ENCODE results near the gene SLC25A1.
"Not testable (repeated sequence)": the region's sequence is repeated elsewhere in the genome, so short reads cannot be mapped to it uniquely, and the experiment has no call there.

SLC25A1 gene

GRCh38 chr22:19214078-19214473 is 35.5 kb upstream of the SLC25A1 start:
- no peak for ATAC-seq (replicated peaks)
- no peaks in the 10 kb centered on the region for H3K36me3 Mint-ChIP-seq (ENCODE audit: insufficient read depth)
- no peak overlapping the region for H3K27ac Mint-ChIP-seq
- no peak for DNase-seq
- H3K4me1 Mint-ChIP-seq (ENCODE audit: low read depth in 2 of 2): peaks cover 0 to 11% of the 10 kb centered on the region in 2 donors
- H3K4me3 Mint-ChIP-seq: no peak overlapping the region
- no peaks in the 10 kb centered on the region for H3K9me3 Mint-ChIP-seq
- peaks cover 11 to 12% of the 10 kb centered on the region in 2 donors for H3K27me3 Mint-ChIP-seq

DNA sequence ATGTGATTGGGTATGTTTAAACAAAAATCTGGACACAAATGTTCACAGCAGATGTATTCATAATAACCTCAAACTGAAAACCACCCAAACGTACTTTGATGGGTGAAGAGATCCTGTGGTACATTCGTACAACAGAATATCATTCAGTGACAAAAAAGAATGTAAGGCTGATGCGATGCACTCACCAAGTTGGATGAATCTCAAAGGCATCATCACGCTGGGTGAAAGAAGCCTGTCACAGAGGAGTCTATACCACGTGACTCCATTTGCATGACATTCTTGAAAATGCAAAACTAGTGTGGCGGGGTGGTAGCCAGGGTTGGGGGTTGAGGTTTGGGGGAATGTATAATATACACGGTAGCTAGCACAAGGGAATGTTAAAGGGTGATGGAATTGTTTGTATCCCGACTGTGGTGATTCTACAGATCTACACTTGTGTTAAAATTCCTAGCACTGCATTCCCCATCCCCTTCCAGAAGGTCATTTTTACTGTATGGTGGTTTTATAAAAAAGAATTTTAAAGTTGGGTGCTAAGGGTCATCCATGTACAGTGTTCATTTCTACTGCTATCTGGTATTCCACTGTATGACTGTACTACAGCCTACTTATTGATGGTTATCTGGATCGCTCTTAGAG is 35.0 kb upstream of the SLC25A1 start:
- no peak overlapping the region for H3K4me3 Mint-ChIP-seq
- peaks cover 0 to 11% of the 10 kb centered on the region in 2 donors for H3K4me1 Mint-ChIP-seq (ENCODE audit: low read depth in 2 of 2)
- peaks cover 14 to 18% of the 10 kb centered on the region in 2 donors for H3K27me3 Mint-ChIP-seq
- H3K27ac Mint-ChIP-seq: no peak overlapping the region
- DNase-seq: no peak
- H3K9me3 Mint-ChIP-seq: no peaks in the 10 kb centered on the region
- no peaks in the 10 kb centered on the region for H3K36me3 Mint-ChIP-seq (ENCODE audit: insufficient read depth)
- no peak for ATAC-seq (replicated peaks)

GRCh38 chr22:19213001-19213400 is 34.5 kb upstream of the SLC25A1 start:
- ATAC-seq (replicated peaks) (no peak), DNase-seq (no peak)
- H3K4me1 Mint-ChIP-seq (ENCODE audit: low read depth in 2 of 2): peaks cover 0 to 9% of the 10 kb centered on the region in 2 donors

GRCh38 chr22:19212302-19212870 is 33.9 kb upstream of the SLC25A1 start:
- Mint-ChIP-seq H3K27ac (no peak overlapping the region), H3K4me3 (no peak overlapping the region), H3K36me3 (ENCODE audit: insufficient read depth) (no peaks in the 10 kb centered on the region), H3K9me3 (no peaks in the 10 kb centered on the region), H3K27me3 (peaks cover 20 to 25% of the 10 kb centered on the region in 2 donors), H3K4me1 (ENCODE audit: low read depth in 2 of 2) (peaks cover 0 to 6% of the 10 kb centered on the region in 2 donors)
- ATAC-seq (replicated peaks) (no peak), DNase-seq (no peak)

More at GRCh38 chr22:19213001-19213400, 34.5 kb upstream of the SLC25A1 start:
- H3K27ac Mint-ChIP-seq: no peak overlapping the region
- no peak overlapping the region for H3K4me3 Mint-ChIP-seq
- peaks cover 19 to 23% of the 10 kb centered on the region in 2 donors for H3K27me3 Mint-ChIP-seq
- no peaks in the 10 kb centered on the region for H3K9me3 Mint-ChIP-seq
- H3K36me3 Mint-ChIP-seq (ENCODE audit: insufficient read depth): no peaks in the 10 kb centered on the region

GRCh38 chr22:19210188-19210587 is 31.7 kb upstream of the SLC25A1 start:
- Mint-ChIP-seq H3K36me3 (ENCODE audit: insufficient read depth) (no peaks in the 10 kb centered on the region), H3K4me1 (ENCODE audit: low read depth in 2 of 2) (no peaks in the 10 kb centered on the region), H3K27me3 (peaks cover 20 to 25% of the 10 kb centered on the region in 2 donors), H3K9me3 (no peaks in the 10 kb centered on the region), H3K27ac (no peak overlapping the region), H3K4me3 (no peak overlapping the region)
- DNase-seq: no peak
- no peak for ATAC-seq (replicated peaks)

- Mint-ChIP-seq H3K27ac (no peak overlapping the region), H3K9me3 (no peaks in the 10 kb centered on the region), H3K4me3 (no peak overlapping the region), H3K27me3 (peaks cover 29 to 36% of the 10 kb centered on the region in 2 donors), H3K4me1 (ENCODE audit: low read depth in 2 of 2) (no peaks in the 10 kb centered on the region), H3K36me3 (ENCODE audit: insufficient read depth) (no peaks in the 10 kb centered on the region)
- DNase-seq (no peak), ATAC-seq (replicated peaks) (no peak)
These were observed 29.8 kb upstream of the SLC25A1 start for GRCh38 chr22:19208287-19208847.

- Mint-ChIP-seq H3K27ac (no peak overlapping the region), H3K9me3 (peaks cover 0 to under 1% of the 10 kb centered on the region in 2 donors), H3K36me3 (ENCODE audit: insufficient read depth) (no peaks in the 10 kb centered on the region), H3K4me1 (ENCODE audit: low read depth in 2 of 2) (no peaks in the 10 kb centered on the region), H3K4me3 (no peak overlapping the region), H3K27me3 (peaks cover 29 to 37% of the 10 kb centered on the region in 2 donors)
- DNase-seq: no peak
- no peak for ATAC-seq (replicated peaks)
These were observed 29.3 kb upstream of the SLC25A1 start for GRCh38 chr22:19207884-19208283.

GRCh38 chr22:19207401-19207808 is 28.9 kb upstream of the SLC25A1 start:
- DNase-seq: no peak
- no peaks in the 10 kb centered on the region for H3K4me1 Mint-ChIP-seq (ENCODE audit: low read depth in 2 of 2)
- H3K27ac Mint-ChIP-seq: no peak overlapping the region
- H3K27me3 Mint-ChIP-seq: peaks cover 29 to 37% of the 10 kb centered on the region in 2 donors
- H3K4me3 Mint-ChIP-seq: no peak overlapping the region
- no peak for ATAC-seq (replicated peaks)
- H3K9me3 Mint-ChIP-seq: peaks cover 0 to 5% of the 10 kb centered on the region in 2 donors
- no peaks in the 10 kb centered on the region for H3K36me3 Mint-ChIP-seq (ENCODE audit: insufficient read depth)

GRCh38 chr22:19206287-19206686 is 27.8 kb upstream of the SLC25A1 start:
- Mint-ChIP-seq H3K4me3 (no peak overlapping the region), H3K36me3 (ENCODE audit: insufficient read depth) (no peaks in the 10 kb centered on the region), H3K4me1 (ENCODE audit: low read depth in 2 of 2) (no peaks in the 10 kb centered on the region), H3K27me3 (peaks cover 29 to 37% of the 10 kb centered on the region in 2 donors), H3K9me3 (peaks cover 0 to 8% of the 10 kb centered on the region in 2 donors), H3K27ac (peak overlapping the region in 1 of 2 donors; percentile 25)
- DNase-seq: no peak
- ATAC-seq (replicated peaks): no peak

GRCh38 chr22:19204640-19205039 is 26.1 kb upstream of the SLC25A1 start:
- H3K4me3 Mint-ChIP-seq: no peak overlapping the region
- no peaks in the 10 kb centered on the region for H3K36me3 Mint-ChIP-seq (ENCODE audit: insufficient read depth)
- H3K9me3 Mint-ChIP-seq: peaks cover 0 to 8% of the 10 kb centered on the region in 2 donors
- no peaks in the 10 kb centered on the region for H3K4me1 Mint-ChIP-seq (ENCODE audit: low read depth in 2 of 2)
- H3K27me3 Mint-ChIP-seq: peaks cover 24 to 30% of the 10 kb centered on the region in 2 donors
- DNase-seq: no peak
- no peak overlapping the region for H3K27ac Mint-ChIP-seq
- no peak for ATAC-seq (replicated peaks)

- Mint-ChIP-seq H3K27ac (peak overlapping the region in 1 of 2 donors; percentile 14), H3K36me3 (ENCODE audit: insufficient read depth) (no peaks in the 10 kb centered on the region), H3K4me3 (no peak overlapping the region), H3K4me1 (ENCODE audit: low read depth in 2 of 2) (no peaks in the 10 kb centered on the region), H3K9me3 (peaks cover 0 to 8% of the 10 kb centered on the region in 2 donors), H3K27me3 (peaks cover 16 to 29% of the 10 kb centered on the region in 2 donors)
- DNase-seq (no peak), ATAC-seq (replicated peaks) (no peak)
These were observed 25.3 kb upstream of the SLC25A1 start for GRCh38 chr22:19203834-19204233.

- not testable (repeated sequence) for ATAC-seq (replicated peaks); DNase-seq; H3K9me3 Mint-ChIP-seq; H3K27ac Mint-ChIP-seq; H3K36me3 Mint-ChIP-seq (ENCODE audit: insufficient read depth); H3K4me1 Mint-ChIP-seq (ENCODE audit: low read depth in 2 of 2); H3K4me3 Mint-ChIP-seq
- H3K27me3 Mint-ChIP-seq: peaks cover 16 to 28% of the 10 kb centered on the region in 2 donors
These were observed 24.3 kb upstream of the SLC25A1 start for GRCh38 chr22:19202799-19203186.

DNA sequence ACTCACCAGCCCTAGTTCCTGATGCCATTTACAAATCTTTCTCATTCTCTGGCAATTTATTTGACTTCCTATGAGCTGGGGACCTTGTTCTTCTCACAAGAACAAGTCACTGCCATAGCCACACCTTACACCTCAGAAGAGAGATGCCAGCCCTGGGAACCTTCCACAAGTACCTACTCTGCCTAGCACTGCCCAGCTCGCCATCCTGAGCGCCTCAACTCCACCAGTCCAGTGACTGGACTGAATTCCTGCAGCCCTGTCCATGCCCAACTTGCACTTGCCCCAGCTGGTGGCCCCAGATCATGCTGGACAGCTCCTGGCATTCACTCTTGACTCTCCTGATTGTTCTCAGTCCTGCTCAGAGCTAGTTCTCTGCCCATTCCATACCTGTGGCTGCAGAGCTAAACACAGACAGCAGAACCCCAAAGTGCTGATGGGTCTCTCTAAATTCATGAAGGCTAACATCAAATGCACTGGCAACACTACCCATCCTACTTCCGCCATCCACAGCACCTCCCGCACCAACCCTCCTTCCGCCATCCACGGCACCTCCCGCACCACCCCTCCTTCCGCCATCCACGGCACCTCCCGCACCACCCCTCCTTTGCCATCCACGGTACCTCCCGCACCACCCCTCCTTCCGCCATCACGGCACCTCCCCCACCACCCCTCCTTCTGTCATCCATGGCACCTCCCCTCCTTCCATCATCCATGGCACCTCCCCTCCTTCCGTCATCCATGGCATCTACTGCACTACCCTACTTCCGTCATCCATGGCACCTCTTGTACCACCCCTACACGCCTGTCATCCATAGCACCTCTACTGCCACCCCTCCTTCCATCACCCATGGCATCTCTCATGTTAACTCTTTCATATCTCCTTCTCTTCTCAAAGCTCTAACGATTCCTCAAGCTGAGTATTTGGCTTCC is 23.6 kb upstream of the SLC25A1 start:
- H3K27me3 Mint-ChIP-seq: peaks cover 23 to 28% of the 10 kb centered on the region in 2 donors
- no peaks in the 10 kb centered on the region for H3K36me3 Mint-ChIP-seq (ENCODE audit: insufficient read depth)
- DNase-seq (no peak), ATAC-seq (replicated peaks) (no peak)
- no peak overlapping the region for H3K4me3 Mint-ChIP-seq
- no peaks in the 10 kb centered on the region for H3K4me1 Mint-ChIP-seq (ENCODE audit: low read depth in 2 of 2)
- peaks cover 0 to 8% of the 10 kb centered on the region in 2 donors for H3K9me3 Mint-ChIP-seq
- H3K27ac Mint-ChIP-seq: no peak overlapping the region
